HepG2 (cell line): Measurements from ENCODE around the gene ABCB10. TPM values are rescaled to one million over a fixed set of nuclear protein-coding genes. Genes with fewer than 3 reads are reported as not detected.

ENCODE experiments used
- CBX1 ChIP-seq: IDR thresholded peaks from one replicate; pipeline ENCODE4 v1.6.1; 2016; ENCODE audit warnings: antibody characterized with exemption, low read depth
- E2F1 ChIP-seq: sonication (generic); formaldehyde crosslinking; IDR thresholded peaks from 2 replicates; pipeline ENCODE4 v1.5.0; 2020; ENCODE audit warnings: missing genetic modification reagents
- KDM5B ChIP-seq: sonication (generic); formaldehyde crosslinking; IDR thresholded peaks from 2 replicates; pipeline ENCODE4 v1.4.0; 2020; ENCODE audit warnings: missing genetic modification reagents, mild to moderate bottlenecking, borderline replicate concordance
- THAP11 ChIP-seq: IDR thresholded peaks from 2 replicates; pipeline ENCODE4 v1.6.1; 2016; ENCODE audit warnings: missing biosample characterization, missing genetic modification reagents
- TRIM22 ChIP-seq: fragments of 450-650 bp; IDR thresholded peaks from 2 replicates; pipeline ENCODE4 v1.6.1; 2017
- ZBTB33 ChIP-seq: sonication (generic); formaldehyde crosslinking; IDR thresholded peaks from 2 replicates; pipeline ENCODE4 v1.4.0; 2020; ENCODE audit warnings: missing genetic modification reagents
- ZC3H4 ChIP-seq: sonication (generic); formaldehyde crosslinking; IDR thresholded peaks from 2 replicates; pipeline ENCODE4 v1.4.0; 2020; ENCODE audit warnings: missing genetic modification reagents, borderline replicate concordance
- ZNF780A ChIP-seq: sonication (generic); formaldehyde crosslinking; IDR thresholded peaks from 2 replicates; pipeline ENCODE4 v1.8.0; 2022; ENCODE audit warnings: mild to moderate bottlenecking, missing genetic modification reagents, moderate library complexity
- ZSCAN9 ChIP-seq: IDR thresholded peaks from 2 replicates; pipeline ENCODE4 v1.6.1; 2016; ENCODE audit warnings: borderline replicate concordance
- polyA plus RNA-seq, 8 experiments: library from polyadenylated mRNA; depleted of rRNA in 3 of 8; stranded (reverse) in 7 of 8; unstranded in 1 of 8; fragments of >200 nt; fragmentation: Illumina TruSeq in 4 of 8; extraction: Trizol in 4 of 8; gene quantifications; 2 replicates each; pipeline versions ENCODE4 v1.2.1 to v1.2.3, GENCODE V29; 2011 to 2016; ENCODE audit warnings: low read depth in 4 of 8, missing spikeins in 1 of 8, mixed read lengths in 1 of 8; ENCODE audit not compliant: insufficient read depth in 1 of 8
- total RNA-seq, 5 experiments: library from RNA; depleted of rRNA; stranded (reverse); fragments of >200 nt; fragmentation: Illumina TruSeq; extraction: Trizol; gene quantifications; 2 replicates each; pipeline ENCODE4 v1.2.3, GENCODE V29; 2016; ENCODE audit warnings: low read depth in 1 of 5
- TF ChIP-seq, protein P1 (sequence below): sonication (generic); formaldehyde crosslinking; IDR thresholded peaks from 2 replicates; pipeline ENCODE4 v1.8.1; 2022; ENCODE audit warnings: low read depth, mild to moderate bottlenecking, missing genetic modification reagents

ABCB10 gene
- total and polyA plus RNA-seq, 2 of the 13 experiments (the other 11 are each of a cell fraction or from before 2014, with no cell fraction given), result 11.2 to 28.9 TPM

DNA sequence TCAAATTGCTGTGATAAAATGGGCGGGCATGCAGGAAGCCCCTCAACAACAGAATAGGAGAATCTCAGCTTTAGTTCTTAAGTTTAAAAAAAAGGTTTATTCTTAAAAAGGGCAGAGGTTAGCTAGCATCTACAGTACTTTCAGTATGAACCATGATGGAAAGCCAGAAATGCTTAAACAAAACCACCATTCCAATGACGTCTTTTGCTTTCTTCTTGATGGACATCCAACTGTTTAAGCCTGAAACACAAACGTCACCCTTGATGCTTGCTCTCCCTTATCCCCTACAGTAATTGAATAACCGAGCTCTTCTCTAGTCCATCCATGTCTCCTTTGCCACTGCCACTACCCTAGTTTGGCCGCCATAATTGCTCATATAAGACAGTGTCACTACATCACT lies 41.7 kb upstream of the ABCB10 start (continued):
- no peak for TF ChIP-seq ZBTB33 (CRISPR knock-in tag)
- TF ChIP-seq THAP11, result no peak
- TF ChIP-seq CBX1, result no peak
- TF ChIP-seq, protein P1, sequence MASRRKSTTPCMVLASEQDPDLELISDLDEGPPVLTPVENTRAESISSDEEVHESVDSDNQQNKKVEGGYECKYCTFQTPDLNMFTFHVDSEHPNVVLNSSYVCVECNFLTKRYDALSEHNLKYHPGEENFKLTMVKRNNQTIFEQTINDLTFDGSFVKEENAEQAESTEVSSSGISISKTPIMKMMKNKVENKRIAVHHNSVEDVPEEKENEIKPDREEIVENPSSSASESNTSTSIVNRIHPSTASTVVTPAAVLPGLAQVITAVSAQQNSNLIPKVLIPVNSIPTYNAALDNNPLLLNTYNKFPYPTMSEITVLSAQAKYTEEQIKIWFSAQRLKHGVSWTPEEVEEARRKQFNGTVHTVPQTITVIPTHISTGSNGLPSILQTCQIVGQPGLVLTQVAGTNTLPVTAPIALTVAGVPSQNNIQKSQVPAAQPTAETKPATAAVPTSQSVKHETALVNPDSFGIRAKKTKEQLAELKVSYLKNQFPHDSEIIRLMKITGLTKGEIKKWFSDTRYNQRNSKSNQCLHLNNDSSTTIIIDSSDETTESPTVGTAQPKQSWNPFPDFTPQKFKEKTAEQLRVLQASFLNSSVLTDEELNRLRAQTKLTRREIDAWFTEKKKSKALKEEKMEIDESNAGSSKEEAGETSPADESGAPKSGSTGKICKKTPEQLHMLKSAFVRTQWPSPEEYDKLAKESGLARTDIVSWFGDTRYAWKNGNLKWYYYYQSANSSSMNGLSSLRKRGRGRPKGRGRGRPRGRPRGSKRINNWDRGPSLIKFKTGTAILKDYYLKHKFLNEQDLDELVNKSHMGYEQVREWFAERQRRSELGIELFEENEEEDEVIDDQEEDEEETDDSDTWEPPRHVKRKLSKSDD (CRISPR knock-in tag), result no peak
- TF ChIP-seq TRIM22, result no peak
- TF ChIP-seq KDM5B (CRISPR knock-in tag), result no peak
- TF ChIP-seq ZC3H4 (CRISPR knock-in tag), result no peak
- TF ChIP-seq ZSCAN9, result no peak
- TF ChIP-seq ZNF780A (CRISPR knock-in tag), result no peak
- TF ChIP-seq E2F1, result no peak
